Panc1 (cell line): Measurements from ENCODE around the gene ACADM. TPM values are rescaled to one million over a fixed set of nuclear protein-coding genes. Genes with fewer than 3 reads are reported as not detected.

Experiments
- ATAC-seq: fragments of 200-7000 bp; cut with Tn5 transposase; 2 replicates; pipeline ENCODE4 v1.9.1; 2020; ENCODE audit warnings: mild to moderate bottlenecking, moderate library complexity
- BruUV-seq: library from RNA; stranded (reverse); fragments of 400-500 nt; replicated peaks from 2 replicates; lab custom pipeline; 2021; lab: Mats Ljungman, UMichigan
- CTCF ChIA-PET: fragments of 300-600 bp; sonication (Branson Sonifier 250); formaldehyde crosslinking; loops from one replicate; lab custom pipeline; 2022; ENCODE audit warnings: antibody characterized with exemption; lab: Charles Lee
- POLR2A ChIA-PET: fragments of 300-600 bp; sonication (Branson Sonifier 250); formaldehyde crosslinking; loops from one replicate; lab custom pipeline; 2022; ENCODE audit warnings: antibody characterized with exemption; lab: Charles Lee
- DNase-seq: peaks from one replicate; pipeline ENCODE4 v3.0.0-alpha.2; 2010; ENCODE audit warnings: low read depth, low spot score
- H3K27ac ChIP-seq: 2 replicates; pipeline ENCODE4 v1.5.1; 2011; ENCODE audit warnings: mild to moderate bottlenecking, low read length, inconsistent platforms
- H3K27me3 ChIP-seq: fragments of 200-500 bp; sonication (Bioruptor generic); 2 replicates; pipeline ENCODE4 v1.6.0; 2014; ENCODE audit warnings: low read length, inconsistent platforms; ENCODE audit not compliant: control insufficient read depth, insufficient read depth
- H3K36me3 ChIP-seq: fragments of 200-500 bp; sonication (Bioruptor generic); 2 replicates; pipeline ENCODE4 v1.5.1; 2014; ENCODE audit warnings: inconsistent platforms, mild to moderate bottlenecking, low read length, moderate library complexity; ENCODE audit not compliant: control insufficient read depth, insufficient read depth
- H3K4me1 ChIP-seq: 2 replicates; pipeline ENCODE4 v1.5.1; 2011; ENCODE audit warnings: inconsistent platforms, mild to moderate bottlenecking, low read length, moderate library complexity; ENCODE audit not compliant: control insufficient read depth, insufficient read depth
- H3K4me3 ChIP-seq, 2 experiments: 2 replicates each; pipeline ENCODE4 v1.5.1; 2011 to 2012; ENCODE audit warnings: low read depth in 2 of 2, low read length in 2 of 2, mild to moderate bottlenecking in 2 of 2, inconsistent platforms in 1 of 2, moderate library complexity in 1 of 2
- H3K9me3 ChIP-seq: fragments of 200-500 bp; sonication (Bioruptor generic); 2 replicates; pipeline ENCODE4 v1.5.1; 2014; ENCODE audit warnings: low read depth, mild to moderate bottlenecking, inconsistent platforms, low read length, moderate library complexity; ENCODE audit not compliant: control insufficient read depth, insufficient read depth
- POLR2AphosphoS5 ChIP-seq: IDR thresholded peaks from 2 replicates; pipeline ENCODE4 v1.6.1; 2012; ENCODE audit warnings: mild to moderate bottlenecking, low read depth, low read length, moderate library complexity
- SIN3A ChIP-seq: IDR thresholded peaks from 2 replicates; pipeline ENCODE4 v1.6.1; 2012; ENCODE audit warnings: low read depth, mild to moderate bottlenecking, low read length, moderate library complexity, borderline replicate concordance; ENCODE audit not compliant: insufficient read depth
- TCF7L2 ChIP-seq: IDR thresholded peaks from 2 replicates; pipeline ENCODE4 v1.6.1; 2011; ENCODE audit warnings: mild to moderate bottlenecking, low read depth, low read length, inconsistent platforms
- in situ Hi-C: cut with HindIII; loops from 2 replicates; pipeline ENCODE4 v1.10.0; 2016; ENCODE audit warnings: low sequenced_read_pairs, low pct_unique_long_range_greater_than_20kb
- intact Hi-C: fragments of 100-400 bp; cut with micrococcal nuclease; formaldehyde crosslinking; loops from one replicate; pipeline ENCODE4 v1.10.0; 2022; ENCODE audit not compliant: unreplicated experiment
- total RNA-seq: library from RNA; stranded (reverse); gene quantifications from one replicate; pipeline ENCODE4 v1.2.1, GENCODE V29; 2021; ENCODE audit not compliant: unreplicated experiment
- TF ChIP-seq, protein P1 (sequence below), 2 experiments: IDR thresholded peaks; 2 replicates each; pipeline ENCODE4 v1.6.1; 2011 to 2012; ENCODE audit warnings: low read depth in 2 of 2, control low read depth in 1 of 2, low read length in 1 of 2, mild to moderate bottlenecking in 1 of 2, moderate library complexity in 1 of 2; ENCODE audit not compliant: insufficient read depth in 1 of 2
- TF ChIP-seq, protein P2 (sequence below): fragments of 450-650 bp; IDR thresholded peaks from 2 replicates; pipeline ENCODE4 v1.5.1; 2017; ENCODE audit warnings: mild to moderate bottlenecking

ACADM gene
- total RNA-seq, 1 experiment from 2014 or later = 57.2 TPM

DNA sequence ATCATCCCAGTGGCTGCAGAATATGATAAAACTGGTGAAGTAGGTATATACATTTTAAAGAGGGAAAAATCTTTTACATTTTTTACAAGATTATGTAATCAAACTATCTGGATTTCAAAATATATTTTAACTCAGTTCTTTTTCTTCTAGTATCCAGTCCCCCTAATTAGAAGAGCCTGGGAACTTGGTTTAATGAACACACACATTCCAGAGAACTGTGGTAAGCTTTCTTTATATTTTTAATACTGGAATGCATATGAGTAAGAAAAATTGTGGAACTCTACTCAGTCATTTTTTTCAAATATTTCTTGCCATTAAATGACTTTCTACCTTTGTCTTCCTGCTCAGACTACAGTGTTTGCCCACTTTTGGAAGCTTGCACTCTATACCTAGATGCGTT is 8.2 kb downstream of the ACADM start:
- no TSS peak for BruUV-seq
- ChIA-PET CTCF (no interaction called here), POLR2A (no interaction called here)

DNA sequence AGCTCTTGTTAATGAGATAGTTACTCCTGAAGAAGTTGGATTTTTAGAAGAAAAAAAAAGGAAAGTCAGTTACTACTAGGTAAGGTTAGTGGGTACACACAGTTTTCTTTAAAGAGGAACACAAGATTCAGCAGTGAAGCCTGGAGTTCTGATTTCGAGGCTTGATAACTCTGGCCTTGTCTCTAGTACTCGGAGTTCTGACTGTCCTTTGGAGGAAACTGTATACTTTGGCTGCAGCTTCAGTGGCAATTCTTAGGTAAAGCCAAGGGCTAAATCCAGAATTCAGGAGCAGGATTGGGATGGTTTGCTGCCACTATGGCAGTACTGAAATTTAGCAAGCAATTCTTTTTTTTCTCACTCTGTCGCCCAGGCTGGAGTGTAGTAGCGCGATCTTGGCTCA is 9.2 kb downstream of the ACADM start:
- no peak for ATAC-seq
- no peak for DNase-seq
- TF ChIP-seq, protein P1, sequence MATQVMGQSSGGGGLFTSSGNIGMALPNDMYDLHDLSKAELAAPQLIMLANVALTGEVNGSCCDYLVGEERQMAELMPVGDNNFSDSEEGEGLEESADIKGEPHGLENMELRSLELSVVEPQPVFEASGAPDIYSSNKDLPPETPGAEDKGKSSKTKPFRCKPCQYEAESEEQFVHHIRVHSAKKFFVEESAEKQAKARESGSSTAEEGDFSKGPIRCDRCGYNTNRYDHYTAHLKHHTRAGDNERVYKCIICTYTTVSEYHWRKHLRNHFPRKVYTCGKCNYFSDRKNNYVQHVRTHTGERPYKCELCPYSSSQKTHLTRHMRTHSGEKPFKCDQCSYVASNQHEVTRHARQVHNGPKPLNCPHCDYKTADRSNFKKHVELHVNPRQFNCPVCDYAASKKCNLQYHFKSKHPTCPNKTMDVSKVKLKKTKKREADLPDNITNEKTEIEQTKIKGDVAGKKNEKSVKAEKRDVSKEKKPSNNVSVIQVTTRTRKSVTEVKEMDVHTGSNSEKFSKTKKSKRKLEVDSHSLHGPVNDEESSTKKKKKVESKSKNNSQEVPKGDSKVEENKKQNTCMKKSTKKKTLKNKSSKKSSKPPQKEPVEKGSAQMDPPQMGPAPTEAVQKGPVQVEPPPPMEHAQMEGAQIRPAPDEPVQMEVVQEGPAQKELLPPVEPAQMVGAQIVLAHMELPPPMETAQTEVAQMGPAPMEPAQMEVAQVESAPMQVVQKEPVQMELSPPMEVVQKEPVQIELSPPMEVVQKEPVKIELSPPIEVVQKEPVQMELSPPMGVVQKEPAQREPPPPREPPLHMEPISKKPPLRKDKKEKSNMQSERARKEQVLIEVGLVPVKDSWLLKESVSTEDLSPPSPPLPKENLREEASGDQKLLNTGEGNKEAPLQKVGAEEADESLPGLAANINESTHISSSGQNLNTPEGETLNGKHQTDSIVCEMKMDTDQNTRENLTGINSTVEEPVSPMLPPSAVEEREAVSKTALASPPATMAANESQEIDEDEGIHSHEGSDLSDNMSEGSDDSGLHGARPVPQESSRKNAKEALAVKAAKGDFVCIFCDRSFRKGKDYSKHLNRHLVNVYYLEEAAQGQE (IDR thresholded peaks at IDR 0.05; ENCODE audit: insufficient read depth in 1 of 2, low read depth in 2 of 2, low read length in 1 of 2) = no peak
- TF ChIP-seq POLR2AphosphoS5 = no peak
- no peak for TF ChIP-seq SIN3A
- TF ChIP-seq TCF7L2 = no peak
- CTCF ChIA-PET = no interaction called here
- H3K4me3 ChIP-seq = no peak overlapping the region
- H3K27ac ChIP-seq = no peak overlapping the region
- H3K9me3 ChIP-seq = no peaks in the 10 kb centered on the region
- no peaks in the 10 kb centered on the region for H3K4me1 ChIP-seq
- H3K27me3 ChIP-seq = no peaks in the 10 kb centered on the region
- POLR2A ChIA-PET = no interaction called here
- BruUV-seq = no TSS peak
- intact Hi-C loops (no loop called here), in situ Hi-C loops (no loop called here)
- H3K36me3 ChIP-seq = peaks cover 31% of the 10 kb centered on the region

More for the DNA sequence above, 8.2 kb downstream of the ACADM start:
- H3K27me3 ChIP-seq = no peaks in the 10 kb centered on the region
- in situ Hi-C loops = no loop called here
- ATAC-seq = no peak
- no peaks in the 10 kb centered on the region for H3K4me1 ChIP-seq
- no peak overlapping the region for H3K4me3 ChIP-seq
- no peak overlapping the region for H3K27ac ChIP-seq
- intact Hi-C loops = no loop called here
- DNase-seq = no peak
- H3K36me3 ChIP-seq = peaks cover 28% of the 10 kb centered on the region
- TF ChIP-seq, protein P1 (IDR thresholded peaks at IDR 0.05; ENCODE audit: insufficient read depth in 1 of 2, low read depth in 2 of 2, low read length in 1 of 2) = no peak
- TF ChIP-seq, protein P2, sequence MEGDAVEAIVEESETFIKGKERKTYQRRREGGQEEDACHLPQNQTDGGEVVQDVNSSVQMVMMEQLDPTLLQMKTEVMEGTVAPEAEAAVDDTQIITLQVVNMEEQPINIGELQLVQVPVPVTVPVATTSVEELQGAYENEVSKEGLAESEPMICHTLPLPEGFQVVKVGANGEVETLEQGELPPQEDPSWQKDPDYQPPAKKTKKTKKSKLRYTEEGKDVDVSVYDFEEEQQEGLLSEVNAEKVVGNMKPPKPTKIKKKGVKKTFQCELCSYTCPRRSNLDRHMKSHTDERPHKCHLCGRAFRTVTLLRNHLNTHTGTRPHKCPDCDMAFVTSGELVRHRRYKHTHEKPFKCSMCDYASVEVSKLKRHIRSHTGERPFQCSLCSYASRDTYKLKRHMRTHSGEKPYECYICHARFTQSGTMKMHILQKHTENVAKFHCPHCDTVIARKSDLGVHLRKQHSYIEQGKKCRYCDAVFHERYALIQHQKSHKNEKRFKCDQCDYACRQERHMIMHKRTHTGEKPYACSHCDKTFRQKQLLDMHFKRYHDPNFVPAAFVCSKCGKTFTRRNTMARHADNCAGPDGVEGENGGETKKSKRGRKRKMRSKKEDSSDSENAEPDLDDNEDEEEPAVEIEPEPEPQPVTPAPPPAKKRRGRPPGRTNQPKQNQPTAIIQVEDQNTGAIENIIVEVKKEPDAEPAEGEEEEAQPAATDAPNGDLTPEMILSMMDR = no peak
- TF ChIP-seq SIN3A = no peak
- TF ChIP-seq POLR2AphosphoS5 = no peak
- TF ChIP-seq TCF7L2 = no peak
- no peaks in the 10 kb centered on the region for H3K9me3 ChIP-seq
